Sciatic nerve (tissue), 2 donors: ENCODE data around the gene GMPPB. TPM values are rescaled to one million over a fixed set of nuclear protein-coding genes. Genes with fewer than 3 reads are reported as not detected.
A peak's percentile ranks its signal among the peaks of the same experiment; 100 is the strongest.

ENCODE experiments used
- ATAC-seq: fragments of 200-7000 bp; cut with Tn5 transposase; one replicate; pipeline ENCODE4 v1.9.1; 2020; ENCODE audit warnings: mild to moderate bottlenecking, moderate library complexity
- DNase-seq: peaks from one replicate; pipeline ENCODE4 v3.0.0-alpha.2; 2020; ENCODE audit warnings: low spot score
- intact Hi-C: fragments of 100-400 bp; cut with DNase I; formaldehyde crosslinking; loops from one replicate; pipeline ENCODE4 v1.14.2; 2022
- total RNA-seq: library from RNA; stranded (reverse); fragmentation: NEBNext Ultra II Directional; extraction: Animal tissue kit (Norgen Biotek cat#: 25700); gene quantifications from one replicate; pipeline ENCODE4 v1.2.1, GENCODE V29; 2021
- donor health status: DM: no; HTN: no; CAD: no.
- donor health status: DM: no; HTN: no; CAD: no.

Gene GMPPB
- total RNA-seq, 1 donor from 2014 or later, result 22.0 TPM

DNA sequence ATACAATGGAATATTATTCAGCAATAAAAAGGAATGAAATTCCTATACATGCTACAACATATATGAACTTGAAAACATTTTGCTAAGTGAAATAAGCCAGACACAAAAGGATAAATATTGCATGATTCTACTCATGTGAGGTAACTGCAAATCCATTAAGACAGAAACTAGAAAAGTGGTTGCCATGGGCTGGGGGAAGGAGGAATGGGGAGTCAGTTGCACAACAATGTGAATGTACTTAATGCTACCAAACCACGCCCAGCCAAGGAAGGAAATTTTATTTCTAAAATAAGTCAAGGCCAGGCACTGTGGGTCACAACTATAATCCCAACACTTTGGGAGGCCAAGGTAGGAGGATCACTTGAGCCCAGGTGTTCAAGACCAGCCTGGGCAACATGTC is 9.8 kb upstream of the GMPPB start:
- intact Hi-C loops, result no loop called here
- ATAC-seq, result no peak
- no peak for DNase-seq

GRCh38 chr3:49732597-49732996 is 8.8 kb upstream of the GMPPB start:
- DNase-seq (no peak), ATAC-seq (no peak)
- intact Hi-C loops, result no loop called here

GRCh38 chr3:49729966-49730609 is 6.3 kb upstream of the GMPPB start:
- ATAC-seq (no peak), DNase-seq (no peak)
- intact Hi-C loops, result no loop called here

GRCh38 chr3:49727924-49728361 is 4.2 kb upstream of the GMPPB start:
- DNase-seq (no peak), ATAC-seq (no peak)
- intact Hi-C loops, result no loop called here

DNA sequence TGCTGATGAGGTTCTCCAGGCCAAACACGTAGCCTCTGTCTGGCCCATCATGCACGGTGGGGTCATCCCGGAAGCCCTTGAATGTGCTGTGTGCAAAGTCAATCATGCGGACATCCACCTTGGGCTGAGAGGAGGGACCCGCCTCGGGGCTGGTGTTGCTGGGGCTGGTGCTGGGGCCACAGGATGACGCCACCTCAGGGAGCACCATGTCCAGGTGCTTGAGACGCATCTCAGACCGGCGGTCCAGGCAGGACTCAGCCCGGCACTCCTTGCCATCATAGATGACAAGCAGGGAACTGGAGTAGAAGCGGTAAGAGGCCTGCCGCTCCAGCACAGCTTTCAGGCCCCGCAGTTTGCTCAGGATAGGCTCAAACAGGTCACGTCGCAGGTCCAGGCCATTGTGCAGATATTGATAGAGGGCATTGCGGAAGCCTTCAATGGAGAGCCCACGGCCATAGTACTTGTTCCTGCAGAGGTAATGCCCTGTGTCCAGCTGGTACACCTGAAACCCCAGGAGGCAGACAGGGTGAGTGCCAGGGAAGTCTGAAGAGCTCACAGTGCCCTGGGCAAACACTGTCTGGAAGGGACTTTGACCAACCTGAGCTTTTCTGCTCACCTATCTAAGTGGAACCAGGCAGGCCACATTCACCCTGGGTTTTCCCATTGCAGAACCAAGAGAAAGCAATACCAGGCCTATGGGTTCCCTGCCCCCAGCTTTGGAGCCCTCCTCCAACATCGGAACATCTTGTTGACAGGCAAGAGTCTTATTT is 3.6 kb upstream of the GMPPB start:
- ATAC-seq (no peak), DNase-seq (no peak)
- intact Hi-C loops, result no loop called here

GRCh38 chr3:49725906-49726681 is 2.3 kb upstream of the GMPPB start:
- DNase-seq (peak; percentile 31), ATAC-seq (no peak)
- intact Hi-C loops, result no loop called here

DNA sequence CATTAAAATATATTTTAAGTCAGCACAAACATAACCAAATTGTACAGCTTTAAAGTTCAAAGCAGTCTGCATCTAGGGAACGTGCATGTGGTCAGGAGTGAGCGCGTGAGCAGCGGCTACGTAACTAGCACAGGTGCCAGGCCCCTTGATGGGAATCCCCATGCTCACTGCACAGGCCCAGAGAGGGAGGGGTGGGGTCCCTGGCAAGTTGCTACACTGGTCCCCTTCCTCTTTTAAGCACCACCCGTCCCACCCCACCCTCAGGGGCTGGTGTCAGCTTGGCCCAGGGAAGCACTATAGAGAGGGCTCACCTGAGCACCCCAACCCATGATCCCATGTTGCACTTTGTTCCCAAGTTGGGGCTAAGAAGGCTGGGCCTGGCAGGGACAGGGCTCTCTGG is 835 bp upstream of the GMPPB start:
- peak; percentile 66 for DNase-seq
- intact Hi-C loops, result no loop called here
- ATAC-seq, result peak; percentile 14

DNA sequence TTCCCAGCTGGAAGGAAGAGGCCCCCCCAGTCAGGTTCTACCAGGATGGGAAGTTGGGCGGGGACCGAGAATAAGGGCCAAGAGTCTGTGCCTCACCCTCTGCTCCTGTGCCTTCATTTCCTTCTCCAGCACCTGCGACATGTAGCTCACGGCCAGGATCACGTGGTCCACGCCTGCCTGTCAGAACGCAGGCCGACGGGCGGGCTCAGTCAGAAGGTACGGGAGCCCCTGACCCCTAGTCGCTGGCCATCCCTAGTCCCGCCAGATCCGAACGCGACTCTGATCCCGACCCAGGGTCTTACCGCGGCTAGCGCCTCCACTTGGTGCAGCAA is 489 bp downstream of the GMPPB start:
- DNase-seq (peak; percentile 73), ATAC-seq (no peak)
- intact Hi-C loops, result no loop called here

GRCh38 chr3:49722896-49723295 is 855 bp downstream of the GMPPB start:
- intact Hi-C loops, result no loop called here
- DNase-seq, result peak; percentile 68
- ATAC-seq, result no peak

- intact Hi-C loops, result no loop called here
- DNase-seq (peak; percentile 60), ATAC-seq (no peak)
Measured at GRCh38 chr3:49721896-49722781, 1.6 kb downstream of the GMPPB start.

- intact Hi-C loops, result no loop called here
Measured at GRCh38 chr3:49721596-49721895, 2.2 kb downstream of the GMPPB start.

GRCh38 chr3:49720855-49721595 is 2.7 kb downstream of the GMPPB start:
- ATAC-seq (no peak), DNase-seq (peak; percentile 51)
- intact Hi-C loops, result no loop called here

More at GRCh38 chr3:49721596-49721895, 2.2 kb downstream of the GMPPB start:
- no peak for ATAC-seq
- DNase-seq, result peak; percentile 57

- intact Hi-C loops, result no loop called here
- ATAC-seq (peak; percentile 87), DNase-seq (peak; percentile 98)
Measured at GRCh38 chr3:49719214-49719884, 4.4 kb downstream of the GMPPB start, which contains the start of gene AMIGO3. Gene AMIGO3, minus strand, starts transcription at chr3:49719684. Its CDS starts 219 bp downstream, at chr3:49719465.

DNA sequence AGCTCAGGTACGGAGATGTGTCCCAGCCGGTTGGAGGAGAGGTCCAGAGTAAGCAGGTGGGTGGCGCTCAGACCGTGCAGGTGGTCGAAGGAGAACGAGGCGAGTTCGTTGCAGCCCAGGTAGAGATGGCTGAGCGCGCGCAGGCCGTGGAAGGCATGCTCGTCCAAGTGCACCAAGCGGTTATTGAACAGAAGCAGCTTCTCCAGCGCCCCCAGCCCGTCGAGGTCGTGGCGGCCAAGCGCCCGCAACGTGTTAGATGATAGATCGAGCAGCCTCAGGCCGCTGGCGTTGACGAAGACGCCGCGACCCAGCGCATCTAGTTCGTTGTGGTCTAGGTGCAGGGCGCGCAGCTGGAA is 4.9 kb downstream of the GMPPB start:
- intact Hi-C loops, result no loop called here
- DNase-seq, result peak; percentile 64

GRCh38 chr3:49717959-49718857 is 5.5 kb downstream of the GMPPB start:
- intact Hi-C loops, result no loop called here
- ATAC-seq, result no peak
- DNase-seq, result no peak

More for the DNA sequence above, 4.9 kb downstream of the GMPPB start:
- ATAC-seq, result no peak

GRCh38 chr3:49717211-49717958 is 6.4 kb downstream of the GMPPB start:
- ATAC-seq (no peak), DNase-seq (peak; percentile 55)
- intact Hi-C loops, result no loop called here
